HepG2 (cell line): ENCODE data around the gene NLGN2. TPM values are rescaled to one million over a fixed set of nuclear protein-coding genes. Genes with fewer than 3 reads are reported as not detected.

Experiments
- CC2D1A ChIP-seq: sonication (generic); formaldehyde crosslinking; IDR thresholded peaks from 2 replicates; pipeline ENCODE4 v1.8.1; 2023; ENCODE audit warnings: mild to moderate bottlenecking, missing genetic modification reagents
- NFE2L2 ChIP-seq: fragments of 150-350 bp; IDR thresholded peaks from 2 replicates; pipeline ENCODE4 v1.6.1; 2014; ENCODE audit warnings: low read length
- SOX13 ChIP-seq, 3 experiments: fragments of 450-650 bp in 1 of 3; sonication (generic) in 1 of 3; formaldehyde crosslinking in 1 of 3; IDR thresholded peaks in 2 of 3; conservative IDR thresholded peaks in 1 of 3; 2 replicates each; pipeline versions ENCODE4 v1.5.0 to v1.6.1; 2016 to 2020; ENCODE audit warnings: antibody characterized with exemption in 1 of 3, mild to moderate bottlenecking in 1 of 3, missing compliant biosample characterization in 1 of 3, missing genetic modification reagents in 1 of 3, moderate library complexity in 1 of 3
- THAP9 ChIP-seq: sonication (generic); formaldehyde crosslinking; IDR thresholded peaks from 2 replicates; pipeline ENCODE4; 2020; ENCODE audit warnings: missing genetic modification reagents, mild to moderate bottlenecking, borderline replicate concordance
- U2AF2 ChIP-seq: fragments of 200-400 bp; formaldehyde crosslinking; IDR thresholded peaks from 2 replicates; pipeline ENCODE4 v1.6.1; 2017; ENCODE audit warnings: low read depth, mild to moderate bottlenecking, low read length
- ZBTB33 ChIP-seq: sonication (generic); formaldehyde crosslinking; IDR thresholded peaks from 2 replicates; pipeline ENCODE4 v1.4.0; 2020; ENCODE audit warnings: missing genetic modification reagents
- ZHX1 ChIP-seq: sonication (generic); formaldehyde crosslinking; IDR thresholded peaks from 2 replicates; pipeline ENCODE4 v1.8.1; 2022; ENCODE audit warnings: low read depth, mild to moderate bottlenecking, missing genetic modification reagents
- ZNF17 ChIP-seq: sonication (generic); formaldehyde crosslinking; IDR thresholded peaks from 2 replicates; pipeline ENCODE4 v1.5.0; 2020; ENCODE audit warnings: mild to moderate bottlenecking, missing genetic modification reagents
- ZNF431 ChIP-seq: sonication (generic); formaldehyde crosslinking; IDR thresholded peaks from 2 replicates; pipeline ENCODE4 v1.9.0; 2022; ENCODE audit warnings: missing genetic modification reagents, low read depth, mild to moderate bottlenecking, borderline replicate concordance
- ZNF574 ChIP-seq: sonication (generic); formaldehyde crosslinking; IDR thresholded peaks from 2 replicates; pipeline ENCODE4 v1.4.0; 2020; ENCODE audit warnings: missing genetic modification reagents
- ZNF615 ChIP-seq: sonication (generic); formaldehyde crosslinking; IDR thresholded peaks from 2 replicates; pipeline ENCODE4 v1.5.0; 2020; ENCODE audit warnings: mild to moderate bottlenecking, missing genetic modification reagents, borderline replicate concordance
- ZNF720 ChIP-seq: sonication (generic); formaldehyde crosslinking; IDR thresholded peaks from 2 replicates; pipeline ENCODE4 v1.4.0; 2020; ENCODE audit warnings: missing genetic modification reagents
- polyA plus RNA-seq, 8 experiments: library from polyadenylated mRNA; depleted of rRNA in 3 of 8; stranded (reverse) in 7 of 8; unstranded in 1 of 8; fragments of >200 nt; fragmentation: Illumina TruSeq in 4 of 8; extraction: Trizol in 4 of 8; gene quantifications; 2 replicates each; pipeline versions ENCODE4 v1.2.1 to v1.2.3, GENCODE V29; 2011 to 2016; ENCODE audit warnings: low read depth in 4 of 8, missing spikeins in 1 of 8, mixed read lengths in 1 of 8; ENCODE audit not compliant: insufficient read depth in 1 of 8
- total RNA-seq, 5 experiments: library from RNA; depleted of rRNA; stranded (reverse); fragments of >200 nt; fragmentation: Illumina TruSeq; extraction: Trizol; gene quantifications; 2 replicates each; pipeline ENCODE4 v1.2.3, GENCODE V29; 2016; ENCODE audit warnings: low read depth in 1 of 5
- TF ChIP-seq, protein P1 (sequence below): sonication (generic); formaldehyde crosslinking; IDR thresholded peaks from 2 replicates; pipeline ENCODE4 v1.8.0; 2022; ENCODE audit warnings: missing genetic modification reagents, mild to moderate bottlenecking, inconsistent platforms, borderline replicate concordance

NLGN2 gene
- total and polyA plus RNA-seq, 2 of the 13 experiments (the other 11 are each of a cell fraction or from before 2014, with no cell fraction given) = 1.9 to 11.0 TPM

- TF ChIP-seq ZNF574 (CRISPR knock-in tag) = peak; percentile 75
- TF ChIP-seq CC2D1A (CRISPR knock-in tag) = 0 out of 2 replicates have a peak, but pooled peaks have one; percentile 54
- no peak for TF ChIP-seq ZNF615 (CRISPR knock-in tag)
- no peak for TF ChIP-seq ZNF17 (CRISPR knock-in tag)
- peak; percentile 47; the same call in 1 of the 2 replicates for TF ChIP-seq THAP9 (CRISPR knock-in tag)
- TF ChIP-seq NFE2L2 = no peak
- peak; percentile 80 for TF ChIP-seq ZHX1 (CRISPR knock-in tag)
- TF ChIP-seq ZBTB33 (CRISPR knock-in tag) = no peak; the same call in 1 of the 2 replicates
- peak; percentile 88 for TF ChIP-seq ZNF431 (CRISPR knock-in tag)
- TF ChIP-seq SOX13 (IDR thresholded peaks at IDR 0.05) = no peak
- no peak for TF ChIP-seq SOX13 (CRISPR knock-in tag; conservative IDR thresholded peaks at IDR 0.05 in 1 of 2, IDR thresholded peaks at IDR 0.05 in 1 of 2)
- no peak for TF ChIP-seq U2AF2
- TF ChIP-seq, protein P1, sequence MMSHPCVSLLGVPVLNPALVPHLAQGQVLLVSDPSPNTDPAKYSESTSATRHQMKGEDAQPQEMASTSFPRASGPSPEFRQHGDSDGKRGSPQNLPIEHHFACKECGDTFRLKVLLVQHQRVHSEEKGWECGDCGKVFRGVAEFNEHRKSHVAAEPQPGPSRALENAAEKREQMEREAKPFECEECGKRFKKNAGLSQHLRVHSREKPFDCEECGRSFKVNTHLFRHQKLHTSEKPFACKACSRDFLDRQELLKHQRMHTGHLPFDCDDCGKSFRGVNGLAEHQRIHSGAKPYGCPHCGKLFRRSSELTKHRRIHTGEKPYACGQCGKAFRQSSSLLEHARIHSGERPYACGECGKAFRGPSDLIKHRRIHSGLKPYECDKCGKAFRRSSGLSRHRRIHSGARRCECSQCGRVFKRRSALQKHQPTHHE = no peak
- no peak for TF ChIP-seq ZNF720
These were observed 13.0 kb upstream of the NLGN2 start, which contains the start of gene PLSCR3 (continued) for GRCh38 chr17:7394452-7395191.
